Neural progenitor cell (in vitro differentiated cells): Measurements from ENCODE around the gene NCAM1.

Experiments
- EZH2 ChIP-seq: fragments of 200-600 bp; sonication (generic); IDR thresholded peaks from 2 replicates; pipeline ENCODE4 v1.6.1; 2017; ENCODE audit warnings: antibody characterized with exemption, mild to moderate bottlenecking, moderate library complexity
- TF ChIP-seq, protein P1 (sequence below): fragments of 200-600 bp; sonication (generic); IDR thresholded peaks from 2 replicates; pipeline ENCODE4 v1.5.1; 2017; ENCODE audit warnings: antibody characterized with exemption, mild to moderate bottlenecking

DNA sequence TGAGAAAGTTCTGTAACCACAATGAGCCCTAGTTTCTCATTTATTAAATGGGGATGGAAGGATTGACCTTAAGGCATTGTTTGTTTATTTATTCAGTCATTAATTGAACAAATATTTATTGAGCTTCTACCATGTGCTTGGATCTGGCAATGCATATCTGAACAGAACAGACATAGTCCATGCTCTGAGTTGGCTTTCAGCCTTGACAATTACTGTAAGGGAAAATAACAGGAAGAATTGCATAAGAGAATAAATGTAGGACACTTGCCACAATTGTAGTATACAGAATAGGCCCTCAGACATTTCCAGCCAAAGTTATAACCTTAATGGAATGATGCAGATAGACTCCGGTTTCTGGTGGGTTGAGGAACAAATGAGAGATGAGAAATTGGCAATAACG lies 192.6 kb downstream of the NCAM1 start:
- TF ChIP-seq EZH2, result no peak
- TF ChIP-seq, protein P1, sequence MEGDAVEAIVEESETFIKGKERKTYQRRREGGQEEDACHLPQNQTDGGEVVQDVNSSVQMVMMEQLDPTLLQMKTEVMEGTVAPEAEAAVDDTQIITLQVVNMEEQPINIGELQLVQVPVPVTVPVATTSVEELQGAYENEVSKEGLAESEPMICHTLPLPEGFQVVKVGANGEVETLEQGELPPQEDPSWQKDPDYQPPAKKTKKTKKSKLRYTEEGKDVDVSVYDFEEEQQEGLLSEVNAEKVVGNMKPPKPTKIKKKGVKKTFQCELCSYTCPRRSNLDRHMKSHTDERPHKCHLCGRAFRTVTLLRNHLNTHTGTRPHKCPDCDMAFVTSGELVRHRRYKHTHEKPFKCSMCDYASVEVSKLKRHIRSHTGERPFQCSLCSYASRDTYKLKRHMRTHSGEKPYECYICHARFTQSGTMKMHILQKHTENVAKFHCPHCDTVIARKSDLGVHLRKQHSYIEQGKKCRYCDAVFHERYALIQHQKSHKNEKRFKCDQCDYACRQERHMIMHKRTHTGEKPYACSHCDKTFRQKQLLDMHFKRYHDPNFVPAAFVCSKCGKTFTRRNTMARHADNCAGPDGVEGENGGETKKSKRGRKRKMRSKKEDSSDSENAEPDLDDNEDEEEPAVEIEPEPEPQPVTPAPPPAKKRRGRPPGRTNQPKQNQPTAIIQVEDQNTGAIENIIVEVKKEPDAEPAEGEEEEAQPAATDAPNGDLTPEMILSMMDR, result no peak
